ENCODE measurements around the gene ATP11A. TPM values are rescaled to one million over a fixed set of nuclear protein-coding genes. Genes with fewer than 3 reads are reported as not detected.

The ATP11A gene
- total RNA-seq, 1 experiment from 2014 or later: 41.2 TPM

DNA sequence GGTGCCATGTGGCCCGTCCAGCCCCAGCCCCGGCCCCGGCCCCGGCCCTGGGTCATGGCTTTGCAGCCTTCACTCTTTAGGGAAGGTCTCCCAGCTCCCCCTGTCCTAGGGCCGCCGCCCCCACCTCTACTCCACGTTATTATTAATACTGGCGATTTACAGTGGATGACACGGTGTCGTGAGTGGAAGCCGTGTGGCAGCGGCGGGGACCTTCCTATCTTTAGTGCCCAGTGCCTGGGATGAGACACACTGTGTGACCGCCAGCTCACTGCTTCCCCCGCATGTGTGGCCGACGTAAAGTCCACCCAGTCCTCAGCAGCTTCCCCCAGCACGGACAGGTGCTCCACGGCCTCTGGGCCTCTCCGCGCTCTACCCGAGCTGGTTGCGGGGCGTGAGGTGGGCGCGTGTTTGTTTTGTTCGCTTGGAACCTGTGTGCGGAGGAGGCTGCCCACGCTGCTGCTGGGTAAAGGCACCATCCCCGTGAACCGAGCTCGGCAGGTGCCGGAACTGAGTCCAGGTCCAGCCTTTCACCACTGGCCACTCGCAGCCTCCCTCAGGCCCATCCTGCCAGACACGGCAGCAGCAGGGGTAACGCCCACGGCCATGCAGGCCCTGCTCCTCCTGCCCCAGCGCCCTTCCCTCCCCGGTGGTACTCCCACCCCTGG is 208.2 kb downstream of the ATP11A start:
- DNase-seq (ENCODE audit: unreplicated experiment): no peak
- H3K27me3 Mint-ChIP-seq (ENCODE audit: insufficient read depth, unreplicated experiment): peaks cover 8% of the 10 kb centered on the region
- BruUV-seq (replicated peaks): no TSS peak
- TF ChIP-seq, protein P1, sequence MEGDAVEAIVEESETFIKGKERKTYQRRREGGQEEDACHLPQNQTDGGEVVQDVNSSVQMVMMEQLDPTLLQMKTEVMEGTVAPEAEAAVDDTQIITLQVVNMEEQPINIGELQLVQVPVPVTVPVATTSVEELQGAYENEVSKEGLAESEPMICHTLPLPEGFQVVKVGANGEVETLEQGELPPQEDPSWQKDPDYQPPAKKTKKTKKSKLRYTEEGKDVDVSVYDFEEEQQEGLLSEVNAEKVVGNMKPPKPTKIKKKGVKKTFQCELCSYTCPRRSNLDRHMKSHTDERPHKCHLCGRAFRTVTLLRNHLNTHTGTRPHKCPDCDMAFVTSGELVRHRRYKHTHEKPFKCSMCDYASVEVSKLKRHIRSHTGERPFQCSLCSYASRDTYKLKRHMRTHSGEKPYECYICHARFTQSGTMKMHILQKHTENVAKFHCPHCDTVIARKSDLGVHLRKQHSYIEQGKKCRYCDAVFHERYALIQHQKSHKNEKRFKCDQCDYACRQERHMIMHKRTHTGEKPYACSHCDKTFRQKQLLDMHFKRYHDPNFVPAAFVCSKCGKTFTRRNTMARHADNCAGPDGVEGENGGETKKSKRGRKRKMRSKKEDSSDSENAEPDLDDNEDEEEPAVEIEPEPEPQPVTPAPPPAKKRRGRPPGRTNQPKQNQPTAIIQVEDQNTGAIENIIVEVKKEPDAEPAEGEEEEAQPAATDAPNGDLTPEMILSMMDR (IDR thresholded peaks at IDR 0.05; ENCODE audit: unreplicated experiment): no peak
- POLR2A ChIA-PET: no interaction called here
- no peaks in the 10 kb centered on the region for H3K4me1 Mint-ChIP-seq (ENCODE audit: insufficient read depth, unreplicated experiment)
- H3K9me3 Mint-ChIP-seq (ENCODE audit: unreplicated experiment): no peaks in the 10 kb centered on the region
- H3K27ac Mint-ChIP-seq (ENCODE audit: low read depth, unreplicated experiment): no peak overlapping the region
- no peak overlapping the region for H3K4me3 Mint-ChIP-seq (ENCODE audit: unreplicated experiment)
- H3K36me3 Mint-ChIP-seq (ENCODE audit: insufficient read depth, unreplicated experiment): no peaks in the 10 kb centered on the region
- intact Hi-C loops (cut with micrococcal nuclease): no loop called here
- CTCF ChIA-PET: no interaction called here

GRCh38 chr13:112898621-112899280 is 208.9 kb downstream of the ATP11A start:
- intact Hi-C loops (cut with micrococcal nuclease): no loop called here
- POLR2A ChIA-PET: no interaction called here
- DNase-seq (ENCODE audit: unreplicated experiment): no peak
- Mint-ChIP-seq H3K27me3 (ENCODE audit: insufficient read depth, unreplicated experiment) (peaks cover 8% of the 10 kb centered on the region), H3K4me1 (ENCODE audit: insufficient read depth, unreplicated experiment) (no peaks in the 10 kb centered on the region), H3K9me3 (ENCODE audit: unreplicated experiment) (no peaks in the 10 kb centered on the region), H3K4me3 (ENCODE audit: unreplicated experiment) (no peak overlapping the region), H3K27ac (ENCODE audit: low read depth, unreplicated experiment) (no peak overlapping the region), H3K36me3 (ENCODE audit: insufficient read depth, unreplicated experiment) (no peaks in the 10 kb centered on the region)
- BruUV-seq (replicated peaks): no TSS peak
- TF ChIP-seq, protein P1 (IDR thresholded peaks at IDR 0.05; ENCODE audit: unreplicated experiment): no peak
- CTCF ChIA-PET: no interaction called here

- no peaks in the 10 kb centered on the region for H3K4me1 Mint-ChIP-seq (ENCODE audit: insufficient read depth, unreplicated experiment)
- CTCF ChIA-PET: no interaction called here
Observed at GRCh38 chr13:112899281-112900225, 209.7 kb downstream of the ATP11A start.

More at GRCh38 chr13:112899281-112900225, 209.7 kb downstream of the ATP11A start:
- BruUV-seq (replicated peaks): no TSS peak
- POLR2A ChIA-PET: no interaction called here
- H3K36me3 Mint-ChIP-seq (ENCODE audit: insufficient read depth, unreplicated experiment): no peaks in the 10 kb centered on the region
- H3K27me3 Mint-ChIP-seq (ENCODE audit: insufficient read depth, unreplicated experiment): peaks cover 8% of the 10 kb centered on the region
- intact Hi-C loops (cut with micrococcal nuclease): no loop called here
- no peak overlapping the region for H3K27ac Mint-ChIP-seq (ENCODE audit: low read depth, unreplicated experiment)
- H3K9me3 Mint-ChIP-seq (ENCODE audit: unreplicated experiment): no peaks in the 10 kb centered on the region
- H3K4me3 Mint-ChIP-seq (ENCODE audit: unreplicated experiment): no peak overlapping the region
- DNase-seq (ENCODE audit: unreplicated experiment): no peak
- TF ChIP-seq, protein P1 (IDR thresholded peaks at IDR 0.05; ENCODE audit: unreplicated experiment): no peak

All from MCF 10A (cell line).